ENCODE measurements around the gene PARVA.

DNA sequence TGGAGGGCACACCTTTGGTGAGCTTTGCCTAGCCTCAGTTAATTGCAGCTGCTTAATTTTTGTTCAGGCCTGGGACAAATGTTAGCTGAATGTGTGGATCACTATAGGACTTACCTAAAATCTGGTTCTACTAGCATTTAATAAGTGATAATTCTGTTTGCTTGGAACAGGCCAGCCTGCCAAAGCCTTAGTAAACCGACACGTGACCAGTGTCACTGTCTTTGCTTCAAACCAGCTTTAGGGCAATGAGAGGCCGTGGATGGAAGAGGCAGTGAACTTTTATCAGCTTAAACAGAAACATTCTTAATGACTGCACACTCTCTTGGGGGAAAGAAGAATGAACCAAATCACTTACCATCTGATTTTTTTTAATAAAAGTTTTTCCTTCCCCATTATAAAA, 10.8 kb downstream of the PARVA start:
- TF ChIP-seq, protein P1, sequence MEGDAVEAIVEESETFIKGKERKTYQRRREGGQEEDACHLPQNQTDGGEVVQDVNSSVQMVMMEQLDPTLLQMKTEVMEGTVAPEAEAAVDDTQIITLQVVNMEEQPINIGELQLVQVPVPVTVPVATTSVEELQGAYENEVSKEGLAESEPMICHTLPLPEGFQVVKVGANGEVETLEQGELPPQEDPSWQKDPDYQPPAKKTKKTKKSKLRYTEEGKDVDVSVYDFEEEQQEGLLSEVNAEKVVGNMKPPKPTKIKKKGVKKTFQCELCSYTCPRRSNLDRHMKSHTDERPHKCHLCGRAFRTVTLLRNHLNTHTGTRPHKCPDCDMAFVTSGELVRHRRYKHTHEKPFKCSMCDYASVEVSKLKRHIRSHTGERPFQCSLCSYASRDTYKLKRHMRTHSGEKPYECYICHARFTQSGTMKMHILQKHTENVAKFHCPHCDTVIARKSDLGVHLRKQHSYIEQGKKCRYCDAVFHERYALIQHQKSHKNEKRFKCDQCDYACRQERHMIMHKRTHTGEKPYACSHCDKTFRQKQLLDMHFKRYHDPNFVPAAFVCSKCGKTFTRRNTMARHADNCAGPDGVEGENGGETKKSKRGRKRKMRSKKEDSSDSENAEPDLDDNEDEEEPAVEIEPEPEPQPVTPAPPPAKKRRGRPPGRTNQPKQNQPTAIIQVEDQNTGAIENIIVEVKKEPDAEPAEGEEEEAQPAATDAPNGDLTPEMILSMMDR (IDR thresholded peaks at IDR 0.05; ENCODE audit: poor library complexity), result no peak
- no peak for TF ChIP-seq EZH2 (IDR thresholded peaks at IDR 0.05; ENCODE audit: borderline replicate concordance)
